GM18502 (cell line): ENCODE data around the gene ZFR2.

Source experiments
- ATAC-seq: cut with Tn5 transposase; IDR thresholded peaks from one replicate; pipeline ENCODE4 v1.9.1; 2021; ENCODE audit warnings: mild to moderate bottlenecking; ENCODE audit not compliant: unreplicated experiment, poor library complexity

Gene ZFR2

GRCh38 chr19:3796358-3796757 lies 72.5 kb downstream of the ZFR2 start:
- ATAC-seq, result no peak

DNA sequence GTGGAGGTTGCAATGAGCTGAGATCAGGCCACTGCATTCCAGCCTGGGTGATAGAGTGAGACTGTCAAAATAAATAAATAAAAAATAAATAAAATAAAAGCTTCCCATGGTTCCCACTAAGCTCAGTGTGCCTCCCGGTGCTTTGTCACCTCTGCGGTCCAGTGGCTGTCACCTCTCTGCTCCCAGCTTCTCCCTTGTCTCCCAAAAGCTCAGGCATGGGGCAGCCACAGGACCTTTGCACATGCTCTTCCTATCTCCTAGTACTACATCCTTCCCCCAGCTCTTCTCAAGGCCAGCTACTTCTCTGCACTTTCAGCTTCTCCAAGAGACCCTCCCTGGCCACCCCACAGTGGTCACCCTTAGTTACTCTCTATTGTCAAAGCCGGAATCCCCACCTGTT lies 75.0 kb downstream of the ZFR2 start:
- ATAC-seq, result no peak

DNA sequence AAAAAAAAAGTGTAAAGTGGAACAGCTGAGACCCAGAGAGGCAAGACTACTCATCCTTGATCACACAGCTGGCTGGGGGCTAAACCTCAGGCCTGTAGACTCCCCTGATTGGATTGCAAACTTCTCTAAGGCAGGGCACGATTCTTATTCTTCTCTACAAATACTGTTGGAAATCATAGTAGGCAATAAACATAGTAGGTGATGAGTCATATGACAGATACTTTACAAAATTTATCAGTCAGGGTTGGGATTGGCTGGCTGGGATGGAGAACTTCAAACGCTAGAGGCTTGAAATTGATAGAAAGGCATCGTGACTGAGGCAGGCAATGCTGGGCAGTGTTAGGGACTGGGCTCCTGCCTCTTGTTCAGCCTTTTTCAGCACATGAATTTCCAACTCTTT lies 76.7 kb downstream of the ZFR2 start:
- no peak for ATAC-seq

- ATAC-seq, result no peak
These were observed 77.9 kb downstream of the ZFR2 start for GRCh38 chr19:3790941-3791340.

GRCh38 chr19:3790209-3790734 lies 78.6 kb downstream of the ZFR2 start:
- ATAC-seq, result no peak

- no peak for ATAC-seq
These were observed 79.7 kb downstream of the ZFR2 start for GRCh38 chr19:3788996-3789778.

GRCh38 chr19:3785938-3786824 lies 82.7 kb downstream of the ZFR2 start, which contains the start of gene MATK:
MATK (minus strand) TSS chr19:3786381; CDS start chr19:3785135, 1,246 bp downstream.
- no peak for ATAC-seq

- no peak for ATAC-seq
These were observed 83.3 kb downstream of the ZFR2 start for GRCh38 chr19:3785451-3785937.

DNA sequence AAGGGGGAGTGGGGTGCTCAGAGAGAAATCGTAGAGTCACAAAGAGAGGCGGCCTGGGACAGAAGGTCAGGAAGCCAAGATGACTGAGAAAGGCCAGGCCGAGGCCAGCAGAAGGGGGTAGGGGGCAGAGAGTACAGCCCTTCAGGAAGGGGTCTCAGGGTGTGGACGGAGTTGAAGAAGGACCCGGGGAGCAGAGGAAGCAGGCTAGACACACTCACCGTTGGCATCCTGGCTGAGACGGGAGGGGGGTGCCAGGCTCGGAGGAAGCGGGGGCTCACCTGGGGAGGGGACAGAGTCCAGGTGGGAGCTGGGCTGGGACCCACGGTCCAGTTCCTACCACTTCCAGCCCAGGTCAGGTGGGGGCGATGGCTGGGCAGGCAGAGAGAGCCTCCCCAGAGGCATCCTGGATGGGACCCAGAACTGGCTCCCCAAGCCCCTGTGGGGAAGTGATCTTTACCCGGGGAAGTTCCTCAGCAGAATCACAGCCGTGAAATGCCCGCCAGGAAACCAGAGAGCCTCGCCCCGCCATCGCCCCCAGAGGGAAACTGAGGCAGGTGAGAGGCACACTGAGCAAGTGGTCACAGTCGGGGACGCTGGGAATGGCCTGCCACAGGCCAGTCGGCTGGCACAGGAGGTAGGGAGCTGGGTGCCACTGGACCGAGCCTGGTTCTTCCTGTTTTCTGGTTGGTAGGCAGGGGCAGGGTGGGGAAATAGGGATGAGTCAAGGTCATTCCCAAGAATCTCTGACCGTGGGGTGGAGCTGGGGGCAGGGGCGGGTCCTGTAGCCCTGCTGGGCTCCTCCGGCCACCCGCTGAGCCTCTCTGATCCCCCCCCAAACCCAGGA lies 84.0 kb downstream of the ZFR2 start:
- no peak for ATAC-seq

DNA sequence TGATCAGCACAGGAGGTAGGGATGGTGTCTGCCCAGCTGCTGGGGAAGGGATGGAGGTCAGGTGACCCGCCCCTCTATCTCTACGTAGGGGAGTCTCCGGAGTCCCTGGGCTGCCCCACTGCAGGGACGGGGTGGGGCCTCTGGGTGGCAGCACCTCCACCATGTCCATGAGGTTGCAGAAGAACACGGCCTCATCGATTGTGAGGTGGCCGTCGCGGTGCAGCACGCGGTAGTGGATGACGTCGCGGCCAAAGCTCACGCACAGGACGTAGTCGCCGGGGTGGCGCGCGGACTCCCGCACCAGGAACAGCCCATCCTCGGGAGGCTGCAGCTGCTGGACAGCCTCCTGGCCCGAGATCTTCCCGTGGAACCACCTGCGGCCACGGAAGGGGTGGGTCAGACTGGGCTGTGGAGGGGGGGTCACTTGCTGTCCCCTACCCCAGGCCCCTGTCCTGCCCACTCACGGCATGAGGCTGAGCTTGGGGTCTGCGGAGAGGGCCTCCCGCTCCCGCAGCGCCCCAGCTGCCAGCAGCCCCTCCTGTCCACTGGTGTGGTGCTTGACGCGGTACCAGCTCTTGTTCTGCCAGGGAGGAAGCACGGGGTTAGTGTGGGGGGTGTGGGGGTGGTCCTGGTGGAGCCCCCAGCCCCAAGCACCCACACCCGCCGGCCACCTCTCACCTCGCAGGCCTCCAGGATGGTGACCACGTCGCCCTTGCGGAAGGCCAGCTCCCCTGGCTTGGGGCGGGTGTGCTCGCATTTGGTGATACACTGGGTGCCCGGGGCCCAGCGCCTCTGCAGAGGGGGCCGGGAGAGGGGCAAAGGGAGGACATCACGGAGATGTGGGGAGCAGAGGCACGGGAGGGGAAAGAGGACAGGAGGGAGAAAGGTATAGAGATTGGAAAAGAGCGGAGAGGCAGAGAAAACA lies 84.9 kb downstream of the ZFR2 start:
- ATAC-seq, result no peak

- no peak for ATAC-seq
These were observed 85.9 kb downstream of the ZFR2 start for GRCh38 chr19:3782903-3783302.

DNA sequence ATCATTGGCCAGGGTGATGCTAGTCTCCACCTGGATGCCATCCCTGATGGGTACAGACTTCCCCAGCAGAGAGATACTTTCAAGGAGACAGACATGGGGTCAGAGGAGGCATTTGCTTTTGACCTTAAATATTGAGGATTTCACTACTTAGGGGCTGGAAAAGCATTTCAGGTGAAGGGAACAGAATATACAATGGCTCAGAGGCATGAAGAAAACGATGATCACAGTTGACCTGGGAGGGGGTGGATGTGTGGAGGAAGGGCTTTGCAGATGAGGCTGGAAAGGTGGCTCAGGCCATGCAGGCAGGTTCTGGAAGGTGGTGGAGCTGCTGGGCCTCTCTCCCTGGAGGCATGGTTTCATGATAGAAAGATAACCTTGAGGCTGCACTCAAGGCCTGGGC lies 86.5 kb downstream of the ZFR2 start:
- no peak for ATAC-seq

- ATAC-seq, result no peak
These were observed 87.2 kb downstream of the ZFR2 start for GRCh38 chr19:3781603-3782002.

GRCh38 chr19:3780786-3781304 lies 88.0 kb downstream of the ZFR2 start:
- ATAC-seq, result no peak

GRCh38 chr19:3778899-3779723 lies 89.7 kb downstream of the ZFR2 start:
- no peak for ATAC-seq

DNA sequence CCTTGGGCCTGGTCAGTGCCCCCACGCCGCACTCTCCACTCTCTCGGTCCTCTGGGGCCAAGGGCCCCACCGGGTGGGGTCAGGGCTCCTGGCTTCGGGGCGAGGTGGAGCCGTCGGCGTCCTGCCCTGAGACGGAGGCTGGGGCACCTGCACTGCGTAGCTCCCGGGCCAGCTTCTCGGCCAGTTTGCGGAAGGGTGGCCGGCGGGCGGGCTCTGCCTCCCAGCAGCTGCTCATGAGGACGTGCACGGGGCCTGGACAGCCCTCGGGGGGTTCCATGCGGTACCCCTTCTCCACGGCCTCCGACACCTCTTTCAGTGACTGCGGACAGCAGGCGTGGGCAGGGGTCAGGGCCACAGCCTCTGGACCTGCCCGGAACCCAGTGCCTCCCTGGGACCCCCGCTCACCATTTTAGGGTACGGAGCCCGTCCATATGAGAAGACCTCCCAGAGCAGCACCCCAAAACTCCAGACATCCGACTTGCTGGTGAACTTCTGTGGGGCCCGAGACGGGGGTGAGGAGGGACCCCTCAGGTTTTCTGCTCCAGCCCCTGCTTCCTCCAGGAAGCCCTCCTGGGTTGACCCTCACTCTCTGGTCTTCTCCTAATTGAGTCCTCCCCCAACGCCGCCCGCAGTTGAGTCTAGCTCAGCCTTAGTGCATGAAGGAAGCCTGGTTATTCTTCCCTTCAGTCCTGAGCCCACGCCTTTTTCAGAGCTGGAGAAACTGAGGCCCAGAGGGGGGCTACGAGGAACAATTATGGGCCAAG lies 90.6 kb downstream of the ZFR2 start:
- ATAC-seq, result no peak

DNA sequence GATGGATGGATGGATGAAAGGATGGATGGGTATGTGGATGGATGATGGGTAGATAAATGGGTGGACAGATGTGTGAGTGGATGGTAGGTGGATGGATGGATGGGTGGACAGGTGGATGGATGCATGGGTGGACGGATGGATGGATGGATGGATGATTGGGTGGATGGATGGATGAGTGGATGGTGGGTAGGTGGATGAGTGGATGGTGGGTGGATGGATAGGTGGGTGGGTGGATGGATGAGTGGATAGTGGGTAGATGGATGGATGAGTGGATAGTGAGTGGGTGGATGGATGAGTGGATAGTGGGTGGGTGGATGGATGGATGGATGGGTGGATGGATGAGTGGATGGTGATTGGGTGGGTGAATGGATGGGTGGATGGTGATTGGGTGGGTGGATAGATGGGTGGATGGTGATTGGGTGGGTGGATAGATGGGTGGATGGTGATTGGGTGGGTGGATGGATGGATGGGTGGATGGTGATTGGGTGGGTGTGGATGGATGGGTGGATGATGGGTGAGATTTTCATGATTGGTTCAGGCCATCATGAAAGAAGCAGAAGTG lies 92.3 kb downstream of the ZFR2 start:
- ATAC-seq, result no peak
